Measurements from ENCODE around the gene WDR36.

- TF ChIP-seq ZNF274 (IDR thresholded peaks at IDR 0.05; ENCODE audit: borderline replicate concordance, extremely low read depth, low read length) (no peak), POLR2A (IDR thresholded peaks at IDR 0.05; ENCODE audit: control extremely low read depth in 1 of 2, low read depth in 2 of 2, low read length in 2 of 2) (no peak), EZH2 (IDR thresholded peaks at IDR 0.05; ENCODE audit: low read depth, low read length, severe bottlenecking) (peak; percentile 72), CEBPB (IDR thresholded peaks at IDR 0.05; ENCODE audit: low read depth, low read length) (no peak), YY1 (IDR thresholded peaks at IDR 0.05; ENCODE audit: low read depth, low read length) (no peak), SP4 (IDR thresholded peaks at IDR 0.05; ENCODE audit: low read length) (no peak), CHD2 (IDR thresholded peaks at IDR 0.05; ENCODE audit: low read length) (no peak), TCF12 (IDR thresholded peaks at IDR 0.05; ENCODE audit: low read depth, low read length) (no peak), SP2 (IDR thresholded peaks at IDR 0.05; ENCODE audit: low read length) (no peak)
- TF ChIP-seq, protein P1, sequence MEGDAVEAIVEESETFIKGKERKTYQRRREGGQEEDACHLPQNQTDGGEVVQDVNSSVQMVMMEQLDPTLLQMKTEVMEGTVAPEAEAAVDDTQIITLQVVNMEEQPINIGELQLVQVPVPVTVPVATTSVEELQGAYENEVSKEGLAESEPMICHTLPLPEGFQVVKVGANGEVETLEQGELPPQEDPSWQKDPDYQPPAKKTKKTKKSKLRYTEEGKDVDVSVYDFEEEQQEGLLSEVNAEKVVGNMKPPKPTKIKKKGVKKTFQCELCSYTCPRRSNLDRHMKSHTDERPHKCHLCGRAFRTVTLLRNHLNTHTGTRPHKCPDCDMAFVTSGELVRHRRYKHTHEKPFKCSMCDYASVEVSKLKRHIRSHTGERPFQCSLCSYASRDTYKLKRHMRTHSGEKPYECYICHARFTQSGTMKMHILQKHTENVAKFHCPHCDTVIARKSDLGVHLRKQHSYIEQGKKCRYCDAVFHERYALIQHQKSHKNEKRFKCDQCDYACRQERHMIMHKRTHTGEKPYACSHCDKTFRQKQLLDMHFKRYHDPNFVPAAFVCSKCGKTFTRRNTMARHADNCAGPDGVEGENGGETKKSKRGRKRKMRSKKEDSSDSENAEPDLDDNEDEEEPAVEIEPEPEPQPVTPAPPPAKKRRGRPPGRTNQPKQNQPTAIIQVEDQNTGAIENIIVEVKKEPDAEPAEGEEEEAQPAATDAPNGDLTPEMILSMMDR (IDR thresholded peaks at IDR 0.05; ENCODE audit: control extremely low read depth in 1 of 3, insufficient read depth in 1 of 3, low read depth in 1 of 3, low read length in 3 of 3) = peak in 2 of 3 experiments; percentile 4 to 9; a peak in 1 of 4 replicates
- TF ChIP-seq, protein P2, sequence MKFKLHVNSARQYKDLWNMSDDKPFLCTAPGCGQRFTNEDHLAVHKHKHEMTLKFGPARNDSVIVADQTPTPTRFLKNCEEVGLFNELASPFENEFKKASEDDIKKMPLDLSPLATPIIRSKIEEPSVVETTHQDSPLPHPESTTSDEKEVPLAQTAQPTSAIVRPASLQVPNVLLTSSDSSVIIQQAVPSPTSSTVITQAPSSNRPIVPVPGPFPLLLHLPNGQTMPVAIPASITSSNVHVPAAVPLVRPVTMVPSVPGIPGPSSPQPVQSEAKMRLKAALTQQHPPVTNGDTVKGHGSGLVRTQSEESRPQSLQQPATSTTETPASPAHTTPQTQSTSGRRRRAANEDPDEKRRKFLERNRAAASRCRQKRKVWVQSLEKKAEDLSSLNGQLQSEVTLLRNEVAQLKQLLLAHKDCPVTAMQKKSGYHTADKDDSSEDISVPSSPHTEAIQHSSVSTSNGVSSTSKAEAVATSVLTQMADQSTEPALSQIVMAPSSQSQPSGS (IDR thresholded peaks at IDR 0.05; ENCODE audit: low read length) = no peak
- TF ChIP-seq, protein P3, sequence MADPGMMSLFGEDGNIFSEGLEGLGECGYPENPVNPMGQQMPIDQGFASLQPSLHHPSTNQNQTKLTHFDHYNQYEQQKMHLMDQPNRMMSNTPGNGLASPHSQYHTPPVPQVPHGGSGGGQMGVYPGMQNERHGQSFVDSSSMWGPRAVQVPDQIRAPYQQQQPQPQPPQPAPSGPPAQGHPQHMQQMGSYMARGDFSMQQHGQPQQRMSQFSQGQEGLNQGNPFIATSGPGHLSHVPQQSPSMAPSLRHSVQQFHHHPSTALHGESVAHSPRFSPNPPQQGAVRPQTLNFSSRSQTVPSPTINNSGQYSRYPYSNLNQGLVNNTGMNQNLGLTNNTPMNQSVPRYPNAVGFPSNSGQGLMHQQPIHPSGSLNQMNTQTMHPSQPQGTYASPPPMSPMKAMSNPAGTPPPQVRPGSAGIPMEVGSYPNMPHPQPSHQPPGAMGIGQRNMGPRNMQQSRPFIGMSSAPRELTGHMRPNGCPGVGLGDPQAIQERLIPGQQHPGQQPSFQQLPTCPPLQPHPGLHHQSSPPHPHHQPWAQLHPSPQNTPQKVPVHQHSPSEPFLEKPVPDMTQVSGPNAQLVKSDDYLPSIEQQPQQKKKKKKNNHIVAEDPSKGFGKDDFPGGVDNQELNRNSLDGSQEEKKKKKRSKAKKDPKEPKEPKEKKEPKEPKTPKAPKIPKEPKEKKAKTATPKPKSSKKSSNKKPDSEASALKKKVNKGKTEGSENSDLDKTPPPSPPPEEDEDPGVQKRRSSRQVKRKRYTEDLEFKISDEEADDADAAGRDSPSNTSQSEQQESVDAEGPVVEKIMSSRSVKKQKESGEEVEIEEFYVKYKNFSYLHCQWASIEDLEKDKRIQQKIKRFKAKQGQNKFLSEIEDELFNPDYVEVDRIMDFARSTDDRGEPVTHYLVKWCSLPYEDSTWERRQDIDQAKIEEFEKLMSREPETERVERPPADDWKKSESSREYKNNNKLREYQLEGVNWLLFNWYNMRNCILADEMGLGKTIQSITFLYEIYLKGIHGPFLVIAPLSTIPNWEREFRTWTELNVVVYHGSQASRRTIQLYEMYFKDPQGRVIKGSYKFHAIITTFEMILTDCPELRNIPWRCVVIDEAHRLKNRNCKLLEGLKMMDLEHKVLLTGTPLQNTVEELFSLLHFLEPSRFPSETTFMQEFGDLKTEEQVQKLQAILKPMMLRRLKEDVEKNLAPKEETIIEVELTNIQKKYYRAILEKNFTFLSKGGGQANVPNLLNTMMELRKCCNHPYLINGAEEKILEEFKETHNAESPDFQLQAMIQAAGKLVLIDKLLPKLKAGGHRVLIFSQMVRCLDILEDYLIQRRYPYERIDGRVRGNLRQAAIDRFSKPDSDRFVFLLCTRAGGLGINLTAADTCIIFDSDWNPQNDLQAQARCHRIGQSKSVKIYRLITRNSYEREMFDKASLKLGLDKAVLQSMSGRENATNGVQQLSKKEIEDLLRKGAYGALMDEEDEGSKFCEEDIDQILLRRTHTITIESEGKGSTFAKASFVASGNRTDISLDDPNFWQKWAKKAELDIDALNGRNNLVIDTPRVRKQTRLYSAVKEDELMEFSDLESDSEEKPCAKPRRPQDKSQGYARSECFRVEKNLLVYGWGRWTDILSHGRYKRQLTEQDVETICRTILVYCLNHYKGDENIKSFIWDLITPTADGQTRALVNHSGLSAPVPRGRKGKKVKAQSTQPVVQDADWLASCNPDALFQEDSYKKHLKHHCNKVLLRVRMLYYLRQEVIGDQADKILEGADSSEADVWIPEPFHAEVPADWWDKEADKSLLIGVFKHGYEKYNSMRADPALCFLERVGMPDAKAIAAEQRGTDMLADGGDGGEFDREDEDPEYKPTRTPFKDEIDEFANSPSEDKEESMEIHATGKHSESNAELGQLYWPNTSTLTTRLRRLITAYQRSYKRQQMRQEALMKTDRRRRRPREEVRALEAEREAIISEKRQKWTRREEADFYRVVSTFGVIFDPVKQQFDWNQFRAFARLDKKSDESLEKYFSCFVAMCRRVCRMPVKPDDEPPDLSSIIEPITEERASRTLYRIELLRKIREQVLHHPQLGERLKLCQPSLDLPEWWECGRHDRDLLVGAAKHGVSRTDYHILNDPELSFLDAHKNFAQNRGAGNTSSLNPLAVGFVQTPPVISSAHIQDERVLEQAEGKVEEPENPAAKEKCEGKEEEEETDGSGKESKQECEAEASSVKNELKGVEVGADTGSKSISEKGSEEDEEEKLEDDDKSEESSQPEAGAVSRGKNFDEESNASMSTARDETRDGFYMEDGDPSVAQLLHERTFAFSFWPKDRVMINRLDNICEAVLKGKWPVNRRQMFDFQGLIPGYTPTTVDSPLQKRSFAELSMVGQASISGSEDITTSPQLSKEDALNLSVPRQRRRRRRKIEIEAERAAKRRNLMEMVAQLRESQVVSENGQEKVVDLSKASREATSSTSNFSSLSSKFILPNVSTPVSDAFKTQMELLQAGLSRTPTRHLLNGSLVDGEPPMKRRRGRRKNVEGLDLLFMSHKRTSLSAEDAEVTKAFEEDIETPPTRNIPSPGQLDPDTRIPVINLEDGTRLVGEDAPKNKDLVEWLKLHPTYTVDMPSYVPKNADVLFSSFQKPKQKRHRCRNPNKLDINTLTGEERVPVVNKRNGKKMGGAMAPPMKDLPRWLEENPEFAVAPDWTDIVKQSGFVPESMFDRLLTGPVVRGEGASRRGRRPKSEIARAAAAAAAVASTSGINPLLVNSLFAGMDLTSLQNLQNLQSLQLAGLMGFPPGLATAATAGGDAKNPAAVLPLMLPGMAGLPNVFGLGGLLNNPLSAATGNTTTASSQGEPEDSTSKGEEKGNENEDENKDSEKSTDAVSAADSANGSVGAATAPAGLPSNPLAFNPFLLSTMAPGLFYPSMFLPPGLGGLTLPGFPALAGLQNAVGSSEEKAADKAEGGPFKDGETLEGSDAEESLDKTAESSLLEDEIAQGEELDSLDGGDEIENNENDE (IDR thresholded peaks at IDR 0.05; ENCODE audit: insufficient replicate concordance, low read length) = no peak
Observed at GRCh38 chr5:111070272-111071134, 21.6 kb upstream of the WDR36 start.
